ENCODE results near the gene GTPBP6.
"Not testable (repeated sequence)": the region's sequence is repeated elsewhere in the genome, so short reads cannot be mapped to it uniquely, and the experiment has no call there.

The GTPBP6 gene

DNA sequence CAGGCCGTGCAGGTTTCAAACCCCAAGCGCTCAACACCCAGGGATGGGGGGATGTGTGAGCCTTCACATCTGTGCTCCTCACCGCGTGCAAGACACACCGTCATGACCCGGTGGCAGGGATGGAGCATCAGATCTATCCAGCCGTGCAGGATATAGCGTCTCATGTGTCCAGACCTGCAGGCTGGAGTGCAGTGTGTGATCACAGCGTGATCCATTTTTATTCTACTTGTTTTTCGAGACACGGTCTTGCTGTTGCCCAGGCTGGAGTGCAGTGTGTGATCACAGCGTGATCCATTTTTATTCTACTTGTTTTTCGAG is 32.7 kb upstream of the GTPBP6 start:
- DNase-seq = not testable (repeated sequence)

DNA sequence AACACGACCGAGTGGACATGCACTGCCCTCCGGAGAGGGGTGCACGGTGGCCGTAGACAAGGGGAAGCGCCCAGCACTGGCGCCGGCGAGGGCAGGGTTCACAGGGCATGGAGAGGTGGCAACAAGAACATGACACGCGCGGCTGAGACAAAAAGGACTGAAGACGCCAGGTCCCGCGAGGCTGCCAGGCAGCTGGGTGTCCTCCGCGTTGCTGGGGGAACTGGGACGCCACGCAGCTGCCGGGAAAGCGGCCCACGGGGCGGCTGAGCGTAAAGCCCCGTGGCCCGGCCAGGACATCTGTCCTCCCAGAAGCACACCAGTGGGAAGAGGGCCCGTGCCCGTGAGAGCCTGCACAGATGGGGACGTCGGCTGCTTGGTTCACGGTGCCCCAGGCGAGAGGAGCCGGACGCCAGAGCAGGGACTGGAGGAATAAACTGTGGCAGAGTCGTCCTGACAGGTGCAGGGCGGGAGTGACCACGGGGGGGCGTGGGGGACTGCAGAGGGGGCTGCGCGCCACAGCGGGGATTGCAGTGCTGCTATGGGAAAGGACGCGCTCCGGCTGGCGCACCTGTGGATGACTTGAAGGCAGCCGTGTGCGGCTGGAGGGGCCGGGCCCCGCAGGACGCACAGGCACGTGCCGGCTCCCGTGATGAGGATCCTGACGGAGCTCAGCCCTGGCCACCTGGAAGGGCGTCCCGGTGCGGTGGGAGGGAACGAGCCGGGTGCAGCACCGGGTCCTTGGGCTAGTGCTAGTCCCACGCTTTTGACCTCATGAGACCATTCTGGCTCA is 32.1 kb upstream of the GTPBP6 start:
- DNase-seq = no peak

DNA sequence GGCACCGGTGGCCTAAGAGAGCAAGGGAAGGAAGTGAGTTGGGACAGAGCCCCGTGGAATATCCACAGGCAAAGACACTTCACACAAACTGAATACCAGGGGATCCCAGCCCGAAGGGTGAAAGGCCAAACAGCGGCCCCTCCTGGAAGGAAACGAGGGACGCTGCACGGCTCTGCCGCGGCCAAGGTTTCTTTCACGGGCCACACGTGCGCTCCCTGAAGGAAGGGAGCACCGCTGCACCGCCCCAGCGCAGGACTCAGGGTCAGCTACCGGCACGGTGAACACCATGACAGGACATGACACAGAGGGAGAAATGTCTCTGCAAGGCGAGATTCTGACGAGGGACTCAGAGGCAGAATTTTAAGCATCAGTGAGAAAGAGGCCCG is 31.5 kb upstream of the GTPBP6 start:
- DNase-seq = no peak

DNA sequence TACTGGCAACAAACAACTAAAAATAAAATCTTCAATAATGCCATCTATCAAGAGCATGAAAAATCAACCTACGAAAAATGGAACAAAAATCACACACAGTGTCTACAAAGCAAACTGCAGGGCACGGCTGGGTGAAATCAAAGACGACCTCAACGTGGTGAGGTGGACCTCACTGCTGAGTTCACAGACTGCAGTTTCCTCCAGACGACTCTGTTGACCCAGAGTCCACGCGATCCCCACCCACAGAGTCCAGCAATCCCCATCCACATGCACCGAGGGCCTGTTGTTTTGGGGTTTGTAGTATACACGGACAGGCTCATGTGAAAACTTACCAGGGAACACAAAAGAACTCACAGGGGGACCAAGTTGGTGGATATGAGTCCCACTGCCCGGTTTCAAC is 31.1 kb upstream of the GTPBP6 start:
- DNase-seq = no peak

DNA sequence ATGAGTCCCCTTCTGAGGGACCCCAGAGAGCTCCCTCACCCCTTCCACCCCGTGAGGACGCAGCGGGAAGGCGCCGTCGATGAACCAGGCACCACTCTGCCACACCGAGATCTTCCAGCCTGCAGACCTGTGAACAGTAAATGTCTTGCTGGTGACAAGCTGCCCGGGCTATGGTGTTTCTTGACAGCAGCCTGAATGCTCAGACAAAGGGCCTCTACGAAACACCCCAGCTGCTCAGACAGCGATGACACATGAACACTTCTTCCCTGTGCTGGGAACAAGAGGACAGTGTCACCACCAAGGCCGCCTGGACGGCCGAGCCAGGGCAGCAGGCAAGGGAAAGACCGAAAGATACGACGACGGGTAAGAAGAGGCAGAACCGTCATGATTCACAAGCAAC is 30.6 kb upstream of the GTPBP6 start:
- DNase-seq = no peak

DNA sequence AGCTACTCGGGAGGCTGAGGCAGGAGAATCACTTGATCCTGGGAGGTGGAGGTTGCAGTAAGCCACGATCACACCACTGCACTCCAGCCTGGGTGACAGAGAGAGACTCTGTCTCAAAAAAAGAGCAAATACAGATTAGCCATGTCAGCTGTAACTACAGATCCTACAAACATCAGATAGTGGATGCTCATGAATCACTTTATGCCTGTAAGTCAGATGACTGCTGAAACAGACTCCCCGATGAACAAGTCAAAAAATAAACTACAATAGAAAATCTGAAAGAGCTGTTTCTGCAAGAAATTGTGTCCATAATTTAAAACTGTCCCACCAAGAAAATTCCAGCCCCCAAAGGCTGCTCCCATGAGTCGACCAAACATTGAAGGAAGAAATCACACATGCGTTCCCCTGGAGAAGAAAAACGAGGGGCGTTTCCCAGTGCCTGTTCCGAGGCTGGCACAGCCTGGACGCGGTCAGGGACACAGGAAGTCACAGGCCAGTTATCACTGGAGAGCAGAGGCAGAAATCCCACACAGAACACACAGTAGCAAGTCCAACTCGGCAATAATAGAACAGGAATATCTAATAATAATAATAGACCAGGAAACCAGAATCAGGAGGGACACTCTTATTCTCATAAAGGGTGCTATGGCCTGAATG is 30.0 kb upstream of the GTPBP6 start:
- no peak for DNase-seq

DNA sequence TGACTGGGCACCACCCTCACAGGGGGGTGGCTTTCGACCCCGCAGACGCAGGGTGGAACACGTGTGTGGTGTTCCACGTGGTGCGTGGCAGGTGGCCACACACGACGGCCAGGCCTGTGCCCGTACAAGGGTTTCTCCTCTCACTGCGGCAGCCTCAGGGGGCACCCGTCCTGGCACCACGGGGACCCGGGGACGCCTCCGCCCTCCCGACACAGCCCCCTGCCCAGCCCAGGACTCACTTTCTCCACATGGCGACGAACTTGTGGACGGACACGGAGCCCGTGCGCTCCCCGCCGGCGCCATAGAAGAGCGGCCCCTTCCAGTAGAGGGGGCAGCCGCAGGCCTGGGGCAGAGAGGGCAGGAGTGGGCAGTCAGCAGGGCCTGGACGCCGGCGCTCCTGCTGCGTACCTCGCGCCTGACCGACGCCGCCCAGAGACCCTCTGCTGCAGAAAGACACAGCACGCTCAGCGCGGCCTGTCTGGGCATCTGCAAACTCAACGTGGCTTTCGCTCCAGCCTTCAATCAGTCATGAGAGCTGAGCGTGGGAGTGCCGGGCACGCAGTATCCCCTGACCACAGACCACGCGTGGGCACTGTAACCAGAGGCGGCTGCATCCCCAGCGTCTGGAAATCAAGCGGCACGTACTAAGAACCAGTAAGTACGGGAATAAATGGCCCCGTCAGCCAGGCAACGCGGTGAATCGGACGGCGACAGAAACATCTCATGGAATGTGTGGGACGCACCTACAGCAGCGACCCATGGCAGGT is 28.9 kb upstream of the GTPBP6 start:
- no peak for DNase-seq

DNA sequence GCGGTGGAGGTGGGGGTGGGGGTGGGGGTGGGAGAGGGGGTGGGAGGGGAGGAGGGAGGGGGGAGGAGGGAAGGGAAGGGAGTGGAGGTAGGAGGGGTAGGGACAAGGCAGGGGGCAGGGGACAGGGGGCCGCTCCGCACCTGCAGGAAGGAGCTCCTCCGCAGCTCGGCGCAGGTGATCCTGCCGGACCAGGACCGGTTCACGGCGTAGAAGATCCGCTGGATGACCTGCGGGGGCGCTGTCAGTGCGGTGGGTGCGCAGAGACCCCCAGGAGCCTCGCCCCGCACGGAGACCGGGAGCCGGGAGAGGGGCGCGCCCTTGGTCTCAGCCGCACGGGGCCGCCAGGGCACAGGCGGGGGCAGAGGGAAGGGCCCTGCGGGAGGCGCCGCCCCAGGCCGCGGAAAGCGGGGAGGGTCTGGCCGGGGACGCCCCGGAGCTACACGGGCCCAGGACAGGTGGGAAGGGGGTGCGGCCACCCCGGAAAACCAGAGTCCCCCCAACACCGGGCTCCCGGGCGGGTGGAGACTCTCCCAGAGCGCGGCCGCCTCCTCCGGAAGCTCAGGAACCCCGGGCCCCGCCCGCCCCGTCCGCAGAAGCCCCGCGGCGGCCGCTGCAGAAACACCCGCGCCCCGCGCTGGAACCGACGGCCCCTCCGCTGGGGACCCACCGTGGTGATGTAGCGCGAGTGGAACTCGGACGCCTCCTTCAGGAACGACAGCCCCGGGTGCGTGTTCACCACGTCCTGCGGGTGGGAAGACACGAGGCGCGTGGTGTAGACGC is 27.6 kb upstream of the GTPBP6 start:
- no peak for DNase-seq

DNA sequence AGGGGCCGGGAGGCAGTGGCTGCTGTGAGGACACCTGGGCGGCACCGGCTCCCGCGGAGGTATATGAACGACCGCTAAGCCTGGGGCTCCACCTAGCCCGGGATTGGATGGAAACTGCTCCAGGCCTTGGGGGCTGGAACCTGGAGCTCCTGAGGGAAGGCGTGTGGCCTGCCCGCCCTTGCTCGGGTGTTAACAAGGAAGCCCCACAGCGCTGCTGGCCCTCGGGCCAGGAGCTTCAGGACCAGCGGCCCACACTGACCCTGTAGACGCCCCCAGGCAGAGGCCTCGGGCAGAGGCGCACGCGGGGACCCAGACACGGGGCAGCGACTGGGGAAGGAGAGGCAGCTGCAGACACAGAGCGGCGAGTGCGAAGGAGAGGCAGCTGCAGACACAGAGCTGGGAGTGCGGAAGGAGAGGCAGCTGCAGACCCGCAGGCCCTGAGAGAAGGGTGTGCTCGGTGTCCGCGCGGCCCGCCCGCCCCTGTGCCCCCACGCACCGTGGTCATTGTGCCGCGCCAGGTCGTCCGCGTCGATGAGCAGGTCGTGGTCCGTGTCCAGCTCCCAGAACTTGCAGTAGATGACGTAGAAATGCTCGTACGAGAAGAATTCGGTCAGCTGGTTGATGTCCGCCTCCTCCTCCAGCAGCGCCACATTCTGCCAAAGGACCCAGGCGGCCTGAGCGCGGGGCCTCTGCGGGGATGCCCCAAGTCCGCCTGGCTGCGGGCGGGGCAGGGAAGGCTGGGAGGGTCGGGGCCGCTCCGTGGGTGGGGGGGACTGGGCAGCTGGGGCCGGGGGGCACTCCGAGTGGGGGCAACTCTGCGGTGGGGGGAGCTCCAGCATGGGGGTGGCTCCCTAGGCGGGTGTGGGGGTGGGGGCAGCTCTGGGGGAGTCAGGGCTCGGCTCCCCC is 26.7 kb upstream of the GTPBP6 start:
- DNase-seq = no peak

DNA sequence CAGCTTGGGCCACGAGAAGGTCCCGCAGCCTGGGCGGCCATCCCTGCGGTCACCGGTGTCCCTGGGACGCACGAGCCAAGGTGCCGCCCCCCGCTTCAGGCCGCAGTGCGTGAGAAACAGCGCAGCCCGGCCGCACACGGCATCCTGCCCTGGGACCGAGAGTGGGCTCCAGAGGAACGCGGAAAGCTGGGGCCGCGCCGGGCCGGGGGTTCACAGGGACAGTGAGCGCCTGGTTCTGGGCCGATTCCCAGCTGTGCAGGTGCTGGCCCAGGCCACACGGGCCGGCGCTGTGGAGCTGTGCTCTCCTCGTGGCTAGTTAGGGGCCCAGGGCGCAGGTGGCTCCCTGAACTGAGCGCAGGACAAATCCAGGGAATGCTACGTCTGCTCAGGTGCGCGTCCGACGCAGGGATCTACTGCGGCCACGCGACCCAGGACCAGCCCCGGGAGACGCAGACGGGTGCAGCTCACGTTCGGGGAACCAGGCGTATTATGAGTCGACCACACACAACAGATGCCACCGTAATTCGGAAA is 25.8 kb upstream of the GTPBP6 start:
- DNase-seq = no peak

DNA sequence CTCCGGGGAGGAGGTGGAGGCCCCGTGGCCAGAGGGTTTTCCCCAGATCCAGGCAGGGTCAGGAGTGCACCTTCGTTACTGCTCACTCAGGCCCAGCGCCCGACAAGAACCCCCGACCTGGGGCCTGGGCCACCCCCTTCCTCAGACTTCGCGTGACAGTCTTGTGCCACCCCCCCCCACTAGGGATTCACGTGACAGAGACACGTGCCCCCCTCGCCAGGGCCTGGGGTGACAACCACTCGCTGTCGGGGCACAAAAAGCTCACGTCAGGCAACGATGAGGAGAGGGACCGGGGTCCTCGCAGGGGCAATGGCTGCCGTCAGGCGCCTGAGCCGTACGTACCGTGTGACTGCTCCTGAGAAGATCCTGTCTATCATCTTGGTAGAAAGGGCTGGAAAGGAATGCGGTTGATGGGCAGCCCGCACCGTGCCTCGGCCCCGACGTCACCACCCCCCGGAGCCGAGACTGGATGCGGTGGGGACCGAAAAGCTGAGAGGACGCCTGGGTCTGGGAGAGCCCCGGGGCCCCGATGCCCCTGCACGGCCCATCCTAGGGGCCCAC is 23.0 kb upstream of the GTPBP6 start:
- no peak for DNase-seq

DNA sequence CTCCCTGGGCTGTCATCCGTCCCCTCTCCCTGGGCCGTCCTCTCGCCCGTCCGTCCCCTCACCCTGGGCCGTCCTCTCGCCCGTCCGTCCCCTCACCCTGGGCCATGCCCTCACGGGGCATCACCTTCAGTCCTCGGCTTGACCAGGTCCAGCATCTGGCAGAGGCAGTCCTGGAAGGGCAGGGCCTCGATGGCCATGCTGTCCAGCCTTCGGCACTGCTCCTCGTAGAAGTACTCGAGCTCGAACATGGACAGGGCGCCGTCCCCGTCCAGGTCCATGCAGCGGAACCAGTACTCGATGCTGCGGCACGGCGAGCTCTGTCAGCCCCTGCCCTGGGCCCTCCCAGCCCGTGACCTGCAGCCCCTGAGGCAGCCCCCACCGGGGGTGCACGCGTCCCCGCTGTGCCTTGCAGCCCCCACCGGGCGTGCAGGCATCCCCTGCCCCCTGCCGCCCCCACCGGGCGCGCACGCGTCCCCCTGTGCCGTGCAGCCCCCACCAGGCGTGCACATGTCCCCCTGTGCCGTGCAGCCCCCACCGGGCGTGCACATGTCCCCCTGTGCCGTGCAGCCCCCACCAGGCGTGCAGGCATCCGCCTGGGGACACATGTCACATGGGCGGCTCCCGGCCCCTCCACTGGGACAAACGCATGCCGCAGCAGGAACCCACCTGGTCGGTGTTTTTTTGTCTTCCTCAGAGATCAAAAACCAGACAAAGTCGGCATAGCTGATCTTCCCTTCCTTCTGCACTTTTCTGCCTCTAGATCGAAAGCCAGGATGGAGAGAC is 22.2 kb upstream of the GTPBP6 start:
- DNase-seq = no peak

DNA sequence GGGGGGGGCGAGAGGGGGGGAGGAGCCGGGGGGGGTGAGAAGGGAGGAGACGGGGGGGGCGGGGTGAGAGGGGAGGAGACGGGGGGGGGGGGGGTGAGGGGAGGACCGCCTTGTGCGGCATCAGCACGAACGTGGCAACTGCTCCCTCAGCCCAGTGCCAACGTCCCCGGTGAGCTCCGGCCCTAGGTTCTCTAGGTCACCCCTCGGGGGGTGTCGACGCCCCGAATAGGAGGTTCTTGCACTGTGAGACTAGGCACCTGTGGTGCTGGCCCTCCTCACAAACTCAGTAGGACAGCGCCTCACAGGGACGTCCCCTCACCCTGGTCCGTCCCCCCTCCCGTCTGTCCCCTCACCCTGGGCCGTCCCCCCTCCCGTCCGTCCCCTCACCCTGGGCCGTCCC is 21.5 kb upstream of the GTPBP6 start:
- DNase-seq = no peak

DNA sequence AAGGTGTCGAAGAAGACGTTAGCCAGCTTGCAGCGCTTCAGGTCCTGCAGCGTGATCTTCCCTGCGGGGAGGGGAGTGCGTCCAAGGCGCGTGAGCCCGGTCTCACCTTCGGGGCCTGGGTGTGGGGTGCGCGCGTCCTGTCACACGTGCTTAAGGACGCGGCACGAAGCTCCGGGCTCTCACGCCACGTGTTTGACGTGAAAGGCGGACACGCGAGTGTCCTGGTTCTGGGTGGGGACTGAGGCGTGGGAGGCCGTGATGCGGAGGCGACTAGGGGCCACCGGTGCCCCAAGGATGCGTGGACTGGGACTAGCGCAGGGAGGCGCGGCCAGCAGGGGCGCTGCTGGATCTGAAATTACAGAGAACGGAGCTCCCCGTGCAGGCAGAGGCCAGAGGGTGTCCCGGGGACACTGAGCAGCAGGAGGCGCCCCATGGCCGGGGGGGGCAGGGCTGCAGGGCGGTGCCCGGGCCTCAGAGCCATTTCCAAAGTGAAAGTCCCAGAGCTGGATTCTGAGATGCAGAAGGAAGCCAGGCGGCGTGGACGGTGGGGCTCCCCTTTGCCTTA is 20.3 kb upstream of the GTPBP6 start:
- no peak for DNase-seq

DNA sequence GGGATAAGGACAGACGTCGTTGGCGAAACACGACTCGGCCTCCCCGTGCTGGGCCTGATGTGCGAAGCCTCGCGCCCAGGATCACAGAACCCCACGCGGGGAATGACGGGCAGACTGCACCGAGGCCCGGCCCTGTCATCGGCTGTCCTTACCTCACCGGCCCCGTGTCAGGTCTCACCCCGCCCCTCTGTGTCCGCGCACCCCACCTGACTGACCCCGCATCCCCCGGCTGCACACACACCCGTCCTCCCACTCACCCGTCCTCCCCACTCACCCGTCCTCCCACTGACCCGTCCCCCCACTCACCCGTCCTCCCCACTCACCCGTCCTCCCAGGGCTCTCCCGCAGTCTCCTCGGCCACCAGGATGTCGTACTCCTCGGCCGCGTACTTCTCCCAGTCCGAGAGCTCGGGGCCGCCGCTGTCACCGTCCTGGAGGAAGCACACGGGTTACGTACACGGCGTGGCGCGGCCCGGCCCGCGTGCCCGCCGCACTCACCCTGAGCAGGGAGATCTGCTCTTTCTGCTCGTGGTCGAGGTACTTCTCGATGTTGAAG is 19.8 kb upstream of the GTPBP6 start:
- DNase-seq = no peak

DNA sequence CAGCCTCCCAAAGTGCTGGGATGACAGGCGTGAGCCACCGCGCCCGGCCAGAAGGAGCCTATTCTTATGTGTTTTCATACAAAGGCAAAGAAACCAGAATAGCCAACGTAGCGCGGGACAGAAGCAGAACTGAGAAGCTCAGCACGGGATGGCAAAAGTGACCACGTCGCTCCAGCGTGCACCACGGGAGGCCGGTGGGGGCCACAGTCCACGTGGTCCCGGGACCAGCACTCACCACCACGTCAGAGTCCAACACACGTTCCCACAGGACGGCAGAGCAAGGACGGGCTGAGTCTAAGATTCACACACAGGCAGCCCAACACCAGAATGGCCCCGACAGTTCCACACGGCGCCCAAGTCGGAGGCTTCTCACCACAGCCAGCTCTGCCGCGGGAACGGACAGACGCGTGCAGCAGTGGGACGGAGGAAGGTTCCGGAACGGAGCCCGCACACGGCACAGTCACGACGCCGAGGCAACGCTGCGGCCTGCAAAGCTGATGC is 18.8 kb upstream of the GTPBP6 start:
- no peak for DNase-seq

DNA sequence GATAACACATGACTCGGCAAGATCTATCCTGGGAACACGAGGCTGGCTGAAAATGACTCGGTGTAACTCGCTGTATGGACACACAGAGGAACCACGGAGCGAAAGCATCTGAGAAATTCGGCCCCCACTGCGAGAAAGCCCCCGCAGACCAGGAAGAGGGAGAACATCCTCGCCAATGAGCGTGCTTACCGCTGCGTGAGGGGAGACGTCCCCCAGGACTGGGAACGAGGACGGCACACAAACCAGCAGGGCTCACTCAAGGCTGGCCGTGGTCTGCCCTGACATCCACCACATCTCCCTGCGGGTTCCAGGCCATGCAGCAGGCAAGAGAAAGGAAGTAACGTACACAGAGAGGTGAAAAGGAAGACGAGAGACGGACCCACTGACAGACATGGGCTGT is 17.6 kb upstream of the GTPBP6 start:
- DNase-seq = no peak

DNA sequence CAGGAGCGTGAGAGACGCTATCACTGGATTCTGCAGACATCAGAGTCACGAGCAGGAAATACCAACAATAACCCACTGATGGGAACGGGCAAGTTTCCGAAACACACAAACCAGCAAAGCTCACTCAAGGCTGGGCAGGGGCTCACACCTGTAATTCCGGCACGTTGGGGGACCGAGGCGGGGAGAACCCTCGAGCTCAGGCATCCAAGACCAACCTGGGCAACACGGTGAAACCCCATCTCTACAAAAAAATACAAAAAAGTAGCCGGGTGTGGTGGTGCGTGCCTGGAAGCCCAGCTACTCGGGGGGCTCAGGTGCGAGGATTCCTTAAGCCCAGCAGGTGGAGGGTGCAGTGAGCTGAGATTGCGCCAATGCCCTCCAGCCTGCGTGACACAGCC is 17.2 kb upstream of the GTPBP6 start:
- no peak for DNase-seq

DNA sequence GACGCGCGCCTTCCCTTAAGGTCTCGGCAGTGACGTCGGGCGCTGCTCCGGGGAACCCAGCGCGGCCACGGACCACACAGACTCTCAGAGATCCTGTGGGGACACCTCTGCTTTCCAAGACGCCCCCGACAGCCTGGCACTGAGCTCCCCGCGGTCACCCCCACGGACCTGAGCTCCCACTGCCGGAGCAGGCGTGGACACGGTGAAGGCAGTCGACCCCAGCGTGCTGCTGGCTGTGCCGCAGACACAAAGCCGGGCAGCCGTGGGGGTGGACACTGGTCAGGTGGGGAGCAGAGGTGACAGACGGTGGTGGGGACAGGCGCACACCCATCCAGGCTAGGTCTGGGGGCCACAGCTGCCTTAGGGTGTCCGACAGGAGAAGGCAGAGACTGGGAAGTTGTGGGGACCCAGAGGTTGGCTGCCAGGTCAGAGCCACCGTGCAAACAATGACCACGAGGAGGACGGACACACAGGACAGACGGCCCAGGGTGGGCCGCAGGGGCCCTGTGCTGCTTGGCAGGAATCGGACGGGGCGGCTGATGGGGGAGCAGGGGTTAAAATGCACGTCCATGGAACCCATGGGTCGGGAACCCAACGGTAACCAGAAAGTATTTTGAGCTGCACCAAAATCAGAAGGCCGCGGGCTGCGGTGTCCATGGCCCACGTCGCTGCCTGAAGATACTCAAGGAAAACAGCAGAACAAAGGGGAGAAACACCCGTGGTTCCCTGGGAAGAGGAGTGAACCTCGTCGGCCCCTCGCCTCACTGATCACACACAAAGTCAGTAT is 16.6 kb upstream of the GTPBP6 start:
- no peak for DNase-seq
